ENCODE measurements around the gene GAS7. TPM values are rescaled to one million over a fixed set of nuclear protein-coding genes. Genes with fewer than 3 reads are reported as not detected.

The GAS7 gene
- total RNA-seq, 2 donors from 2014 or later = 115 to 119 TPM

DNA sequence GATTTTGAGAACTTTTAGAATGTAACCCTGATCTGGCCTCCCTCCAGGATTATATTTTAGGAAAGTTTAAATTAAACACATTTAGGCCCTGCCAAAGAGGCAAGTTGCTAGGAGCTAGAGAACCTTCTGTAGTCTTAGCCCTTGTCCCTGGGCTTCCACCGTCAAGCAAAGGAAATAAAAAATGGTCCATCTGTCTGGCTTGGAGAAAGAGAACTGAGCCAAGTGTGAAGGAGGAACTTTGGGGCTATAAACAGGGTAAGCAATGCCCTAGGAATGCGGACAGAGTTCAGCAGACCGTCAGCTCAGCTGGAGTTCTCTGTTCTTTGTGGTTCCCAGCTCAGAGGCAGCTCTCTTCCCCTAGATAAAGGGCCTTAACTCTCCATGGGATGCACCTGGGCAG is 323.0 kb downstream of the GAS7 start:
- DNase-seq (no peak), ATAC-seq (peak in 1 of 2 donors; percentile 81)
- intact Hi-C loops (cut with DNase I) = no loop called here

DNA sequence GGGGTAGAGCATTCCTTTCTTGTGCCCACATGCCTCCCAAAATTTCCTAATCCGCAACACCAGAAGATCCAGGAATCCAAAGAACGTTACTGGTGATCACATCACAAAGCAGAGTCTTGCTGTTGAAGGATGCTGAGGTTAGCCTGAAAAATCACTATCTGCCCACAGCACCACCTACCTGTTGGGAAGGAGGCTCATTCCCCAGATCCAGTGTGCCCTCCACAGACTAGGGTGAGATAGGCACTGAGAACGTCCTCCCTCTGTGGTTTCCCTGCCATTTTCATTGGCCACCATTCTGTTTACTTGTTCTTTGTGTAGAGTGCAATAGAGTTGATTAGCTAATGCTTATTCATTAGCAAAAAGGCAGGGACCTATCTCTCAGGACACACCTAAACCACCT is 323.7 kb downstream of the GAS7 start:
- ATAC-seq (no peak), DNase-seq (no peak)
- intact Hi-C loops (cut with DNase I) = no loop called here

DNA sequence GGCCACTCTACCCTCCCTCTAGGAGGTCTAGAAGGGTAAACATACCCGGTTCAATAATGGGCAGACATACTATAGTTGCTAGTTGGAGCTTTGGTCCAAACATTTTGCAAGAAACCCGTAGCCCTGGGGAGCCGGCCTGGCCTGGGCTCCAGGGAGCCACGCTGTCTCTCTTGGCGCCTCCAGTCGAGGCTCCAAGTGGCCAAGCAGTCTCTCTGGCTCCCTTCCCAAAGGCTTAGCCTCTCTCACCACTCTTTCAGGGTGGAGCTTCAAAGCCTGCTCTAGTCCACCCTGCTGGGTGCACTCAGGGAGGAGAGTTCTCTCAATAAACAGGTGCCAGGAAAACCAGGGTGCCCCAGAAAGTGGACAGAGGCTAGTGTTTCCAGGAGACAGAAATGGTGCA is 325.6 kb downstream of the GAS7 start:
- ATAC-seq (peak; percentile 32 to 63), DNase-seq (no peak)
- intact Hi-C loops (cut with DNase I) = no loop called here

DNA sequence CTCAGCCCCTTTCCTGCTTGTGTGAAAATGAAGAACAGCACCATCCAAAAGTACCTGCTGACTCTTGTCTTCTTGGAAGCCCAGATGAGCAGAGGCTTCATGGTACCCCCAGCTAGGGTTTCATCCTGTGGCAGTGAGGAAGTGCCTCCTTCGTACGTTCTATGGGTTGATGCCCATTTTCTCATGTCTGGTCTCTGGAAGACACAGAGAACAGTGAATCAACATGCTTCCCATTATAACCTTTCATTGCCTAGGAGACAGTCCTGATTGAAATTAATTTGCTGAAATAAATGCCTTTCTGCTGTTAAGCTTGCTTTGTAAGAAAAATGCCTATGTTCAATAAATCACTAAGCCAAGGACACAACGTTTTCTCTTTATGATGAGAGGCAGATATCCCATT is 329.9 kb downstream of the GAS7 start:
- intact Hi-C loops (cut with DNase I) = no loop called here
- DNase-seq = no peak
- no peak for ATAC-seq

DNA sequence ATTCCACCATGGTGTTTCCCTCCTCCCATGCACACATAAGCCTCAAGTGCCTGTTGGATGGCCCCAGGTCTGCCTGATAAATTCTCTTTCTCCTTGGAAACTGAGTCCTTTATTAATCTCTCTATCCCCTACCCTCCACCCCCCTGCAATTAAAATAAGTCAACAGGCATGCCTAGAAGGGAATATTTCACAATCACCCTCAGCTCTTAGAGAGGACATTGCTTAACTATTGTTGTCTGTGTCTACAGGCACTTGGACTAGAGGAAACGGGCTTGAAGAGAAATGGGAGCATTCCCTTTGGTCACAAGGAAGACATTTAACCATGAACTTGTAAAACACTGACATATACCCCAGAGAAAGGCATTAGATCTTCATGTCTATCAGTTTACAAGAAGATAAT is 332.8 kb downstream of the GAS7 start:
- ATAC-seq (peak in 1 of 2 donors; percentile 27), DNase-seq (no peak)
- intact Hi-C loops (cut with DNase I) = no loop called here

DNA sequence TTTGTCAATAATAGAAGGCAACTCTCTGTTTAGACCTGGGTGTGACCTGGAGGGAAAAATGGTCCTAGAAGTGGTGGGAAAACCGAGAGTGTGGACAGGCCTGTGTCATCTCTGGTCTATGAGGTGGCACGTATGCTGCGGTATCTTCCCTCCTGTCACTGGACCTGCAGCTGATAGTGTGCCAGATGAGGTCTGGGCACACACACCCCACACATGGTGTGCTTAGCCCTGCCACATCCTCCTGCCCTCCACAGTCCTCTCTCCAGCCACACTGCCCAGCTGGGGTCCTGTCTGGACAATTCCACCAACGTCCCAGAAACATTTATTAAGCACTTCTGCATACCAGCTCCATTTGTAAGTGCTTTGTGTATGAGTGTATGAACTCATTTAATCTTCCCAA is 335.5 kb downstream of the GAS7 start:
- ATAC-seq (peak in 1 of 2 donors; percentile 75), DNase-seq (no peak)
- intact Hi-C loops (cut with DNase I) = no loop called here

DNA sequence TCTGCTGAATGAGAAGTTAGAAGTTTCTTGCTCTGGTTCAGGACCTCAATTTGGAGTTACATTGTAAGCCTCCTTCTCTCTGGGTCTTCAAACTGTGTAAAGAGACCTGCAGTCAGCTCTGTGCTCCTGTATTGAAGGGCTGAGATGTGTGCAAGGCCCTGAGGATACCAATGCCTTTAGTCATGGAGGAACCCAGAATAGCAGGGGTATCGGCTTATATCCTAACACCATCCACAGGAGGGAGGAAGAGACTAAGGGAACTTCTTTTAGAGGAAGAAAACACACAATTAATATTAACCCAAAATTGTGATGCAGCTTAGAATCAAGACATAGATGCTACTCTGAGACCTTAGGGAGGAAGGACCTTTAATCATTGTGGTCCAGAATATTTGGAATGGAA is 336.2 kb downstream of the GAS7 start:
- intact Hi-C loops (cut with DNase I) = no loop called here
- DNase-seq (no peak), ATAC-seq (no peak)

DNA sequence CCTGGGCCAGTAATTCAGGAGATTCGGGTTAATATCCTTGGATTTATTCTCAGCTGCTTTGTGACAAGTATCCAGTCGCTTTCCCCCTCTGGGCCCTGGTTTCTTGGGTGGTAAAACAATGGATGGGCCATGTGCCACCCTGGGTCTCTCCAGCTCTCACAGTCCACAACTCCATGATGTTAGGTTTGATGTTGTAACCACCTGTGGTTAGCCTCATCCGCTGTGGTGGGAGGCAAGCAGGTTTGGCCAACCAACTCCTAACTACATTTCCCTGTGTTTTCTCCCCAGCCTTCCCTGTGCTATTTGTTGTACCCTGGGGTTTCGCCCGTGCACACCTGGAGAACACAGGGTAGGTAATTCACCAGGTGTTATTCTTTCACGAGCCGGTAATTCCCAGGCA is 337.6 kb downstream of the GAS7 start:
- DNase-seq = no peak
- intact Hi-C loops (cut with DNase I) = no loop called here
- no peak for ATAC-seq

Other genes with a start within 250 kb of the GAS7 start
- not detected for gene MYH13, start 174.4 kb upstream of the GAS7 start, total RNA-seq
- gene MYH8, start 223.3 kb upstream of the GAS7 start, total RNA-seq = not detected

Measured in left cardiac atrium (tissue), 4 donors.